H9 (cell line): ENCODE results near the gene MYOM1. TPM values are rescaled to one million over a fixed set of nuclear protein-coding genes. Genes with fewer than 3 reads are reported as not detected.

Source experiments
- DNase-seq: peaks from one replicate; pipeline ENCODE4 v3.0.0-alpha.2; 2017
- H2AFZ ChIP-seq: one replicate; pipeline ENCODE4 v1.6.1; 2013; ENCODE audit warnings: mild to moderate bottlenecking, low read length, control low read depth, moderate library complexity
- H2AK5ac ChIP-seq: 2 replicates; pipeline ENCODE4 v1.6.1; 2013; ENCODE audit warnings: low read length, control low read depth, mixed read lengths; ENCODE audit not compliant: insufficient read length
- H2BK120ac ChIP-seq: one replicate; pipeline ENCODE4 v1.6.1; 2013; ENCODE audit warnings: low read depth, mild to moderate bottlenecking, low read length, control low read depth, inconsistent platforms; ENCODE audit not compliant: poor library complexity, severe bottlenecking
- H2BK12ac ChIP-seq: 2 replicates; pipeline ENCODE4 v1.6.1; 2013; ENCODE audit warnings: low read length, control low read depth, mixed read lengths, low read depth; ENCODE audit not compliant: insufficient read length
- H2BK15ac ChIP-seq: 2 replicates; pipeline ENCODE4 v1.6.1; 2013; ENCODE audit warnings: low read depth, low read length, control low read depth
- H2BK20ac ChIP-seq: one replicate; pipeline ENCODE4 v1.6.1; 2013; ENCODE audit warnings: low read depth, mild to moderate bottlenecking, low read length, control low read depth, inconsistent platforms; ENCODE audit not compliant: poor library complexity, severe bottlenecking
- H2BK5ac ChIP-seq: 2 replicates; pipeline ENCODE4 v1.6.1; 2013; ENCODE audit warnings: low read length, control low read depth, mixed read lengths; ENCODE audit not compliant: insufficient read length
- H3K14ac ChIP-seq: 2 replicates; pipeline ENCODE4 v1.6.1; 2013; ENCODE audit warnings: low read length, control low read depth; ENCODE audit not compliant: insufficient read depth
- H3K18ac ChIP-seq: 2 replicates; pipeline ENCODE4 v1.6.1; 2013; ENCODE audit warnings: low read depth, mild to moderate bottlenecking, mixed read lengths, low read length, control low read depth; ENCODE audit not compliant: insufficient read length
- H3K23ac ChIP-seq: 2 replicates; pipeline ENCODE4 v1.6.1; 2013; ENCODE audit warnings: low read length, control low read depth, mixed read lengths, low read depth; ENCODE audit not compliant: insufficient read length
- H3K23me2 ChIP-seq: 2 replicates; pipeline ENCODE4 v1.6.1; 2013; ENCODE audit warnings: low read depth, mild to moderate bottlenecking, mixed read lengths, low read length, control low read depth; ENCODE audit not compliant: insufficient read length, poor library complexity, severe bottlenecking
- H3K27ac ChIP-seq: 2 replicates; pipeline ENCODE4 v1.5.1; 2013; ENCODE audit warnings: low read length, control low read depth, mixed read lengths, low read depth; ENCODE audit not compliant: insufficient read length
- H3K27me3 ChIP-seq: 2 replicates; pipeline ENCODE4 v1.6.1; 2013; ENCODE audit warnings: low read length, control low read depth, inconsistent platforms; ENCODE audit not compliant: insufficient read depth
- H3K4ac ChIP-seq: 2 replicates; pipeline ENCODE4 v1.6.1; 2013; ENCODE audit warnings: low read depth, mild to moderate bottlenecking, control low read depth, inconsistent platforms, low read length, moderate library complexity
- H3K4me1 ChIP-seq: 2 replicates; pipeline ENCODE4 v1.6.1; 2013; ENCODE audit warnings: low read length, control low read depth, inconsistent platforms; ENCODE audit not compliant: insufficient read depth
- H3K4me2 ChIP-seq: 2 replicates; pipeline ENCODE4 v1.6.1; 2013; ENCODE audit warnings: low read length, control low read depth, mixed read lengths; ENCODE audit not compliant: insufficient read length, insufficient read depth
- H3K56ac ChIP-seq: 2 replicates; pipeline ENCODE4 v1.6.1; 2013; ENCODE audit warnings: low read depth, mild to moderate bottlenecking, mixed read lengths, low read length, control low read depth; ENCODE audit not compliant: insufficient read length
- H3K79me1 ChIP-seq: 2 replicates; pipeline ENCODE4 v1.6.1; 2013; ENCODE audit warnings: low read depth, mild to moderate bottlenecking, moderate library complexity, low read length, control low read depth, inconsistent platforms; ENCODE audit not compliant: insufficient read depth, poor library complexity, severe bottlenecking
- H3K79me2 ChIP-seq: 2 replicates; pipeline ENCODE4 v1.6.1; 2013; ENCODE audit warnings: low read length, control low read depth, inconsistent platforms; ENCODE audit not compliant: insufficient read depth
- H3K9ac ChIP-seq: 2 replicates; pipeline ENCODE4 v1.6.1; 2013; ENCODE audit warnings: low read length, control low read depth, mixed read lengths; ENCODE audit not compliant: insufficient read length; ENCODE audit errors: extremely low read depth
- H3K9me3 ChIP-seq: one replicate; pipeline ENCODE4 v1.6.1; 2013; ENCODE audit warnings: low read depth, low read length, inconsistent platforms; ENCODE audit not compliant: control insufficient read depth
- H3T11ph ChIP-seq: one replicate; pipeline ENCODE4 v1.6.1; 2013; ENCODE audit warnings: mild to moderate bottlenecking, low read length, control low read depth, inconsistent platforms
- H4K20me1 ChIP-seq: one replicate; pipeline ENCODE4 v1.6.1; 2013; ENCODE audit not compliant: control insufficient read depth, insufficient read length, insufficient read depth
- H4K5ac ChIP-seq: 2 replicates; pipeline ENCODE4 v1.6.1; 2013; ENCODE audit warnings: low read depth, mild to moderate bottlenecking, mixed read lengths, low read length, control low read depth; ENCODE audit not compliant: insufficient read length
- H4K8ac ChIP-seq: replicated peaks from 2 replicates; pipeline ENCODE4 v1.6.1; 2013; ENCODE audit warnings: low read length, control low read depth, mixed read lengths, low read depth; ENCODE audit not compliant: insufficient read length
- H4K91ac ChIP-seq: 2 replicates; pipeline ENCODE4 v1.6.1; 2013; ENCODE audit warnings: low read depth, mild to moderate bottlenecking, moderate library complexity, mixed read lengths, low read length, control low read depth; ENCODE audit not compliant: insufficient read length
- H3K27ac Mint-ChIP-seq, 3 experiments: 2 replicates in 2 of 3; 3 replicates in 1 of 3; pipeline ENCODE4 v1.8.0; 2020 to 2021; ENCODE audit warnings: mixed read lengths in 3 of 3, mild to moderate bottlenecking in 1 of 3, moderate library complexity in 1 of 3
- H3K27me3 Mint-ChIP-seq: 2 replicates; pipeline ENCODE4 v1.8.0; 2021; ENCODE audit warnings: low read depth, mild to moderate bottlenecking, moderate library complexity, mixed read lengths
- H3K36me3 Mint-ChIP-seq, 3 experiments: 2 replicates in 2 of 3; 3 replicates in 1 of 3; pipeline ENCODE4 v1.8.0; 2020 to 2021; ENCODE audit warnings: low read depth in 3 of 3, mixed read lengths in 3 of 3; ENCODE audit not compliant: insufficient read depth in 1 of 3
- H3K4me1 Mint-ChIP-seq, 2 experiments: 2 replicates each; pipeline ENCODE4 v1.8.0; 2020; ENCODE audit warnings: mixed read lengths in 2 of 2
- H3K4me3 Mint-ChIP-seq, 2 experiments: 2 replicates in 1 of 2; 3 replicates in 1 of 2; pipeline ENCODE4 v1.8.0; 2020 to 2021; ENCODE audit warnings: mild to moderate bottlenecking in 2 of 2, mixed read lengths in 2 of 2, moderate library complexity in 1 of 2
- H3K9me3 Mint-ChIP-seq, 2 experiments: 2 replicates in 1 of 2; 3 replicates in 1 of 2; pipeline ENCODE4 v1.8.0; 2020; ENCODE audit warnings: mild to moderate bottlenecking in 2 of 2, mixed read lengths in 2 of 2, moderate library complexity in 1 of 2
- WGBS: extraction: QIAGEN DNeasy Blood & Tissue Kit; methylation state at CpG from one replicate; pipeline ENCODE4 v1.1.7; 2013; ENCODE audit warnings: missing lambda C conversion rate, low lambda C conversion rate, mixed read lengths; ENCODE audit not compliant: insufficient read length; ENCODE audit errors: extremely low coverage; 5-methylcytosine and 5-hydroxymethylcytosine counted together
- total RNA-seq: library from RNA; stranded (reverse); gene quantifications from 2 replicates; pipeline ENCODE4 v1.2.1, GENCODE V29; 2021
- TF ChIP-seq, protein P1 (sequence below): fragments of 200-600 bp; sonication (generic); conservative IDR thresholded peaks from 3 replicates; pipeline ENCODE4 v1.8.0; 2021; ENCODE audit warnings: antibody characterized with exemption, mild to moderate bottlenecking

MYOM1 gene
- total RNA-seq, 1 experiment from 2014 or later, result 0.17 TPM

DNA sequence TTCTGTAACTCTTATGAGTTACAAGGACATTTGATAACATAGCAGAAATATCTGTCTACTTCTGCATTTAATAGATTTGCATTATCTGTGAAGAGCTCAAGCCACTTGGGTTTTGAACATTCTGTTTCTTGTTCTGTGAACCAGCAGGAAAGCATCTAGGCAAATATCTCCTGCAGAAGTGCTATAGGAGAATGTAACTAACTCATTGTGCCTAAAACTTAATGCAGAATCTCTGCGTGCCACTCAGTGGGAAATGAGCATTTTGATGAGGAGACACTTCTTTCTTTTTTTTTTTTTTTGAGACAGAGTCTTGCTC lies 63.5 kb downstream of the MYOM1 start:
- Histone ChIP-seq H3K79me1 (no peaks in the 10 kb centered on the region), H3K27ac (no peak overlapping the region), H2BK5ac (no peak overlapping the region), H4K20me1 (no peaks in the 10 kb centered on the region), H2AFZ (no peak overlapping the region), H4K91ac (no peak overlapping the region), H2BK15ac (no peak overlapping the region), H3K56ac (no peak overlapping the region), H3K18ac (no peak overlapping the region), H3T11ph (no peak overlapping the region), H3K4me1 (no peaks in the 10 kb centered on the region), H3K4me2 (no peak overlapping the region), H3K9me3 (no peaks in the 10 kb centered on the region), H2AK5ac (no peak overlapping the region), H3K23ac (no peak overlapping the region), H3K14ac (no peak overlapping the region), H2BK20ac (no peak overlapping the region), H4K8ac (no peak overlapping the region), H3K79me2 (no peaks in the 10 kb centered on the region), H3K27me3 (no peaks in the 10 kb centered on the region), H2BK120ac (no peak overlapping the region), H4K5ac (no peak overlapping the region), H2BK12ac (no peak overlapping the region), H3K9ac (no peak overlapping the region), H3K23me2 (no peaks in the 10 kb centered on the region), H3K4ac (no peak overlapping the region)
- no peaks in the 10 kb centered on the region for H3K36me3 Mint-ChIP-seq
- no peak overlapping the region for H3K27ac Mint-ChIP-seq
- H3K27me3 Mint-ChIP-seq, result no peaks in the 10 kb centered on the region; the same call in 1 of the 2 replicates
- no peak overlapping the region for H3K4me3 Mint-ChIP-seq
- H3K4me1 Mint-ChIP-seq, result peaks cover 4 to 5% of the 10 kb centered on the region in 2 experiments; a peak in 3 of 4 replicates
- no peaks in the 10 kb centered on the region for H3K9me3 Mint-ChIP-seq
- DNase-seq, result no peak
- TF ChIP-seq, protein P1, sequence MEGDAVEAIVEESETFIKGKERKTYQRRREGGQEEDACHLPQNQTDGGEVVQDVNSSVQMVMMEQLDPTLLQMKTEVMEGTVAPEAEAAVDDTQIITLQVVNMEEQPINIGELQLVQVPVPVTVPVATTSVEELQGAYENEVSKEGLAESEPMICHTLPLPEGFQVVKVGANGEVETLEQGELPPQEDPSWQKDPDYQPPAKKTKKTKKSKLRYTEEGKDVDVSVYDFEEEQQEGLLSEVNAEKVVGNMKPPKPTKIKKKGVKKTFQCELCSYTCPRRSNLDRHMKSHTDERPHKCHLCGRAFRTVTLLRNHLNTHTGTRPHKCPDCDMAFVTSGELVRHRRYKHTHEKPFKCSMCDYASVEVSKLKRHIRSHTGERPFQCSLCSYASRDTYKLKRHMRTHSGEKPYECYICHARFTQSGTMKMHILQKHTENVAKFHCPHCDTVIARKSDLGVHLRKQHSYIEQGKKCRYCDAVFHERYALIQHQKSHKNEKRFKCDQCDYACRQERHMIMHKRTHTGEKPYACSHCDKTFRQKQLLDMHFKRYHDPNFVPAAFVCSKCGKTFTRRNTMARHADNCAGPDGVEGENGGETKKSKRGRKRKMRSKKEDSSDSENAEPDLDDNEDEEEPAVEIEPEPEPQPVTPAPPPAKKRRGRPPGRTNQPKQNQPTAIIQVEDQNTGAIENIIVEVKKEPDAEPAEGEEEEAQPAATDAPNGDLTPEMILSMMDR, result no peak
- no CpG with 5 or more reads among the region's 1 CpG for WGBS
